ENCODE results near the gene CES2. TPM values are rescaled to one million over a fixed set of nuclear protein-coding genes. Genes with fewer than 3 reads are reported as not detected.

CES2 gene
- total RNA-seq, 1 donor, result 38.9 TPM

- no peak for DNase-seq (ENCODE audit: low read depth)
- H3K4me3 ChIP-seq (ENCODE audit: low read depth, low read length), result no peak overlapping the region
- TF ChIP-seq, protein P1, sequence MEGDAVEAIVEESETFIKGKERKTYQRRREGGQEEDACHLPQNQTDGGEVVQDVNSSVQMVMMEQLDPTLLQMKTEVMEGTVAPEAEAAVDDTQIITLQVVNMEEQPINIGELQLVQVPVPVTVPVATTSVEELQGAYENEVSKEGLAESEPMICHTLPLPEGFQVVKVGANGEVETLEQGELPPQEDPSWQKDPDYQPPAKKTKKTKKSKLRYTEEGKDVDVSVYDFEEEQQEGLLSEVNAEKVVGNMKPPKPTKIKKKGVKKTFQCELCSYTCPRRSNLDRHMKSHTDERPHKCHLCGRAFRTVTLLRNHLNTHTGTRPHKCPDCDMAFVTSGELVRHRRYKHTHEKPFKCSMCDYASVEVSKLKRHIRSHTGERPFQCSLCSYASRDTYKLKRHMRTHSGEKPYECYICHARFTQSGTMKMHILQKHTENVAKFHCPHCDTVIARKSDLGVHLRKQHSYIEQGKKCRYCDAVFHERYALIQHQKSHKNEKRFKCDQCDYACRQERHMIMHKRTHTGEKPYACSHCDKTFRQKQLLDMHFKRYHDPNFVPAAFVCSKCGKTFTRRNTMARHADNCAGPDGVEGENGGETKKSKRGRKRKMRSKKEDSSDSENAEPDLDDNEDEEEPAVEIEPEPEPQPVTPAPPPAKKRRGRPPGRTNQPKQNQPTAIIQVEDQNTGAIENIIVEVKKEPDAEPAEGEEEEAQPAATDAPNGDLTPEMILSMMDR (IDR thresholded peaks at IDR 0.05; ENCODE audit: insufficient read depth, low read depth, low read length), result no peak
Measured at GRCh38 chr16:66923866-66924265, 11.4 kb upstream of the CES2 start.

DNA sequence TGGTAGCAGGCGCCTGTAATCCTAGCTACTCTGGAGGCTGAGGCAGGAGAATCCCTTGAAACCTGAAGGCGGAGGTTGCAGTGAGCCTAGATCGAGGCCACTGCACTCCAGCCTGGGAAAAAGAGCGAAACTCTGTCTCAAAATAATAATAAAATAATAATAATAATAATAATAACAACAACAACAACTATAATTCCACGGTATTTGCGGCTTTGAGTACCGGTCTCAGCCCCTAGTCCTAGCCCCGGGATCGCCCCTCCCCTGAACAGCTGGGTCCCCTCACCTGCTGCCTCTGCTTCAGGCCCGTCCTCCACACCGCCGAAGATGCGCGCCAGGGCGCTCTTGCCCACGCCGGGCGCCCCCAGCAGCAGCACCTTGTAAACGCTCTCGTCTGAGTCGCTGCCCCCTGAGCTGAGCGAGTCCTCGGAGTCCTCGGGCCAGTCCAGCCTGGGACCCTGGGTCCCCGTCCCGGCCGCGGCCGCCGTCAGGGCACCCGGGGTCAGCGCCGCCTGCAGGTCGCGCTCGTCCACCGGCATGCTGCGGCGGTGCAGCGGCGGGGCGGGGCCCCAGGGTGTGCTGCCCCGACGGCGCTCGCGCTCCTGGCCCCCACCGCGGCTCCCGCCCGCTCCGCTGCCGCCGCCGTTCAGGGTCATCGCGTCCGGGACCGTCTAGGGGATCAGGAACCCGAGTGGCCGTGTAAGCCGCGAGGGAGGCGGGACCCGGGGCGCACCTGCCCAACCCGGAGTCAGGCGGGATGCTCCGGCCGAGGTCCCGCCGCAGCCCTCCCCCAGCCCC is 10.6 kb upstream of the CES2 start:
- peak overlapping the region; percentile 62 for H3K4me3 ChIP-seq (ENCODE audit: low read depth, low read length)
- TF ChIP-seq, protein P1 (IDR thresholded peaks at IDR 0.05; ENCODE audit: insufficient read depth, low read depth, low read length), result peak; percentile 47
- no peak for DNase-seq (ENCODE audit: low read depth)

DNA sequence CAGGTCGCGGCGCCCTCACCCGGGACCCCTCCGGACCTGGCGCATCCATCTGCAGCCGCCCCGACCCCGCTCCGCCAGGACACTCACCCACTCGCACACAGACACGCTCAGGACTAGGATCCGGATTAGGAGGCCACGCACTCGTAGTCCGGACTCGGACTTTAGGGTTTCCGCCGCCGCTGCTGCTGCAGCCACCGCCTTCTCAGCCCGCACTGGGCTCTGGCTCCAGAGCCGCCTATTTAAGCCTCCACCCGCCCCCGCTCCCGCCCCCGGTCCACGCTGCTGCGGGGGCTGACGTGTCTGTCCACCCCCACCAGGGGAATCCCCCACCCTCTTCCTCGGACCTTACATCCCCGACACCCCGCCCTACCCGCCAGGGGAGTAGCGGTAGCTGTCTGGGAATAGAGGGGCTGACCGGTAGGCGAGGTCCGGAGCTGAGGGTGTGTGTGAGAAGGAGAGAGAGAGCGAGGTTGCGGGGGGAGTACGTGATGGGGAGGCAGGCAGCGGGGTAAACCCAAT is 9.9 kb upstream of the CES2 start, which contains the start of gene RRAD:
TSS of gene RRAD (minus strand) at position 214 of the 519 bp plus-strand sequence. CDS start 356 bp downstream, outside the sequence.
- H3K4me3 ChIP-seq (ENCODE audit: low read depth, low read length), result peak within 1 kb of the TSS; percentile 62
- TF ChIP-seq, protein P1 (IDR thresholded peaks at IDR 0.05; ENCODE audit: insufficient read depth, low read depth, low read length), result no peak
- peak; percentile 69 for DNase-seq (ENCODE audit: low read depth)

DNA sequence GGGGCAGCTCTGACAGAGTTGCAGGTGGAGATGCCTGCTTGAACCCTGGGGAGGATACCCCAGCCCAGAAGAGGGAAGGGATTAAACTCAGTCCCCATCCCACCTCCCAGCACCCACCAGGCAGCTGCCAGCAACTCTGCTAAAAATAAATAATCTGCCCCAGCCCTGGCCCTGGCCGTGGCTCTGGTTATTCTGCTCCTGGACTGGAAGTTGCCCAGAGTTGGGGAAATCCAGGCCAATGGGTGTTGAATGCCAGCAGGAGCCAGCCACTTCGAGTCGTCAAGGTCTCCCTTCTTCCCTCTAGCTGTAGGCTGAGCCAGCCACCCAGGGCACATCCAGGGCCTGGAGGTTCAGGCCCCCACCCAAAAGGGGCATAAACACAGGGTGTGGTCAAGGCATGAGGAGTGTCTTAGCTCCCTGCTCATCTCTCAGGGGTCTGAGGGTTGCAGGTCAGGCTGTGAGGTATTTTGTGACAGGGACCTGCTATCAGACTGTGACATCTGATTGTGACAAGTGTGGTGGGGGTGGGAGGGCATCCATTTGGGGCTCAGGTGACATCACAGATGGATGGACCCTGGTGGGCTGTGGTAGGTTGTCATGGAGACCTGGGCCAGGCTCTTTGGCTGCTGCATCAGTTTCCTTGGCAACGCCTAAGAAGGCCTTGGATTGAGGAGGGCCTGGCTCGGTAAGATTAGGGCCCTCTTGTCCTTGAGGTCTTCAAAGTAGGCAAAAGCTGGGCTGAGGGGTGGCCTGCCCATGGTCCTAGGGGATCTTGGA is 9.0 kb upstream of the CES2 start:
- no peak overlapping the region for H3K4me3 ChIP-seq (ENCODE audit: low read depth, low read length)
- TF ChIP-seq, protein P1 (IDR thresholded peaks at IDR 0.05; ENCODE audit: insufficient read depth, low read depth, low read length), result no peak
- DNase-seq (ENCODE audit: low read depth), result no peak

DNA sequence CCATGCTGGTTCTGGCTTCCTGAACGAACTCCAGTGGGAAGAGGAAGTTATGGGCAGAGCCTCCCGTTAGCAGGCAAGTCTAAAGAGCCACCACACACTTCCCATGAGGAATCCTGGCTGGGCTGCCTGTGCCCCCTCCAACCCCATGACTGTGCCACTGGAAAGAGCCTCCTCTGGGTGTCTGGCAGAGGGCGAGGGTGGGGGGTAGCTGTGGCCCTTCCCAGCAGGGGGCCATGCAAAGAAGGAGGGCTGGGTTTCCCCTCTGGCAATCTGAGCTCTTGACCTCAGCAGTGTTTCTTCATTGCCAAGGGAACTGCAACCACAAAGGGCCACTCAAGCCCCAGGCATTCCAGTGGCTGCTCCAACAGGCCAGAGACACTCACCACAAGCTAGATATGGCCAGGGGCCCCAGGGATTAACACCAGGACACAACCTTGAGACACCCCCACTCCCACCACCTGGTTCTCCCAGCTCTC is 8.3 kb upstream of the CES2 start:
- TF ChIP-seq, protein P1 (IDR thresholded peaks at IDR 0.05; ENCODE audit: insufficient read depth, low read depth, low read length), result no peak
- no peak overlapping the region for H3K4me3 ChIP-seq (ENCODE audit: low read depth, low read length)
- DNase-seq (ENCODE audit: low read depth), result peak; percentile 84

GRCh38 chr16:66927918-66928649 is 7.2 kb upstream of the CES2 start:
- TF ChIP-seq, protein P1 (IDR thresholded peaks at IDR 0.05; ENCODE audit: insufficient read depth, low read depth, low read length), result no peak
- no peak for DNase-seq (ENCODE audit: low read depth)
- no peak overlapping the region for H3K4me3 ChIP-seq (ENCODE audit: low read depth, low read length)

All from fibroblast of villous mesenchyme (primary cell).